HepG2 (cell line): ENCODE results near the gene NAA38. TPM values are rescaled to one million over a fixed set of nuclear protein-coding genes. Genes with fewer than 3 reads are reported as not detected.
A peak's percentile ranks its signal among the peaks of the same experiment; 100 is the strongest.

Experiments used
- ATAC-seq: fragments of 200-7000 bp; cut with Tn5 transposase; 3 replicates; pipeline ENCODE4 v1.9.1; 2020; ENCODE audit warnings: mild to moderate bottlenecking, moderate library complexity
- BruUV-seq: library from RNA; stranded (reverse); fragments of 400-500 nt; replicated peaks from 2 replicates; lab custom pipeline; 2021; lab: Mats Ljungman, UMichigan
- CTCF ChIA-PET: fragments of 300-600 bp; formaldehyde crosslinking; extraction: SDS; loops from one replicate; lab custom pipeline; 2021; ENCODE audit warnings: low total read pairs, inconsistent platforms, low intra/inter-chr PET ratio; lab: Yijun Ruan, JAX
- POLR2A ChIA-PET: fragments of 350-600 bp; sonication (Branson Sonifier 250); formaldehyde crosslinking; loops from one replicate; lab custom pipeline; 2020; ENCODE audit warnings: antibody characterized with exemption, inconsistent platforms; lab: Yijun Ruan, JAX
- DNase-seq: peaks from one replicate; pipeline ENCODE4 v3.0.0-alpha.2; 2015; ENCODE audit warnings: low spot score
- FAIRE-seq: peaks from 3 replicates; lab custom pipeline; 2011; peaks lifted over from hg19 to GRCh38; lab: Jason Lieb, UNC
- H2AFZ ChIP-seq: one replicate; pipeline ENCODE4 v1.6.1; 2011; ENCODE audit warnings: low read length, inconsistent platforms
- H3K27ac ChIP-seq: fragments of 300-600 bp; 3 replicates; pipeline ENCODE4 v1.8.0; 2011; ENCODE audit warnings: mixed run types, mild to moderate bottlenecking, mixed read lengths, low read length, inconsistent platforms; ENCODE audit not compliant: insufficient read depth; ENCODE audit errors: extremely low read length
- H3K27me3 ChIP-seq, 2 experiments: fragments of 200-600 bp in 1 of 2; 2 replicates in 1 of 2; 3 replicates in 1 of 2; pipeline versions ENCODE4 v1.6.0 to v1.8.0; 2011; ENCODE audit warnings: low read length in 2 of 2, mild to moderate bottlenecking in 2 of 2, moderate library complexity in 2 of 2, inconsistent platforms in 1 of 2; ENCODE audit not compliant: insufficient read depth in 2 of 2, control insufficient read depth in 1 of 2
- H3K36me3 ChIP-seq, 2 experiments: fragments of 200-600 bp in 1 of 2; replicated peaks in 1 of 2; 2 replicates in 1 of 2; 3 replicates in 1 of 2; pipeline versions ENCODE4 v1.5.1 to v1.8.0; 2011; ENCODE audit warnings: low read length in 2 of 2, inconsistent platforms in 1 of 2; ENCODE audit not compliant: insufficient read depth in 2 of 2, control insufficient read depth in 1 of 2
- H3K4me1 ChIP-seq: 2 replicates; pipeline ENCODE4 v1.5.1; 2012; ENCODE audit warnings: low read length, inconsistent platforms; ENCODE audit not compliant: insufficient read depth
- H3K4me2 ChIP-seq: 2 replicates; pipeline ENCODE4 v1.6.0; 2011; ENCODE audit warnings: low read depth, low read length, inconsistent platforms
- H3K4me3 ChIP-seq, 3 experiments: fragments of 200-600 bp in 1 of 3; sonication (generic), shearing (Covaris generic) in 1 of 3; replicated peaks in 1 of 3; 2 replicates each; pipeline ENCODE4 v1.5.1; 2011 to 2016; ENCODE audit warnings: low read length in 3 of 3, inconsistent platforms in 2 of 3, low read depth in 2 of 3, mild to moderate bottlenecking in 2 of 3, control low read depth in 1 of 3, mixed read lengths in 1 of 3; ENCODE audit not compliant: insufficient read depth in 1 of 3
- H3K79me2 ChIP-seq: one replicate; pipeline ENCODE4 v1.6.1; 2011; ENCODE audit warnings: low read length, inconsistent platforms; ENCODE audit not compliant: insufficient read depth
- H3K9ac ChIP-seq: 2 replicates; pipeline ENCODE4 v1.6.0; 2011; ENCODE audit warnings: mild to moderate bottlenecking, low read depth, low read length, inconsistent platforms; ENCODE audit not compliant: insufficient read depth
- H3K9me3 ChIP-seq: 2 replicates; pipeline ENCODE4 v1.5.1; 2012; ENCODE audit warnings: mild to moderate bottlenecking, low read length
- H4K20me1 ChIP-seq: 2 replicates; pipeline ENCODE4 v1.6.0; 2011; ENCODE audit warnings: inconsistent platforms, mild to moderate bottlenecking, low read length, moderate library complexity; ENCODE audit not compliant: insufficient read depth
- ARNT ChIP-seq: fragments of 450-650 bp; IDR thresholded peaks from 2 replicates; pipeline ENCODE4 v1.6.1; 2017
- BRD4 ChIP-seq: sonication (generic); formaldehyde crosslinking; IDR thresholded peaks from 2 replicates; pipeline ENCODE4 v1.4.0; 2020; ENCODE audit warnings: missing genetic modification reagents
- CC2D1A ChIP-seq: sonication (generic); formaldehyde crosslinking; IDR thresholded peaks from 2 replicates; pipeline ENCODE4 v1.8.1; 2023; ENCODE audit warnings: mild to moderate bottlenecking, missing genetic modification reagents
- CTCF ChIP-seq: sonication (generic); formaldehyde crosslinking; IDR thresholded peaks from 2 replicates; pipeline ENCODE4 v1.5.0; 2020; ENCODE audit warnings: mild to moderate bottlenecking, missing genetic modification reagents, moderate library complexity
- DZIP1 ChIP-seq: sonication (generic); formaldehyde crosslinking; IDR thresholded peaks from 2 replicates; pipeline ENCODE4 v1.5.0; 2020; ENCODE audit warnings: mild to moderate bottlenecking, missing genetic modification reagents
- ELF1 ChIP-seq: sonication (generic); formaldehyde crosslinking; IDR thresholded peaks from 2 replicates; pipeline ENCODE4 v1.4.0; 2020; ENCODE audit warnings: missing genetic modification reagents
- HNRNPK ChIP-seq: fragments of 200-400 bp; formaldehyde crosslinking; IDR thresholded peaks from 2 replicates; pipeline ENCODE4 v1.6.1; 2018; ENCODE audit warnings: low read length, low read depth, moderate library complexity, mild to moderate bottlenecking; ENCODE audit not compliant: poor library complexity, severe bottlenecking
- HNRNPL ChIP-seq: fragments of 200-400 bp; formaldehyde crosslinking; IDR thresholded peaks from 2 replicates; pipeline ENCODE4 v1.6.1; 2017; ENCODE audit warnings: mild to moderate bottlenecking, low read depth, low read length
- KDM2A ChIP-seq: sonication (generic); formaldehyde crosslinking; IDR thresholded peaks from 2 replicates; pipeline ENCODE4 v1.4.0; 2020; ENCODE audit warnings: low read depth, missing genetic modification reagents, borderline replicate concordance
- MXI1 ChIP-seq: IDR thresholded peaks from 3 replicates; pipeline ENCODE4 v1.6.1; 2012; ENCODE audit warnings: low read depth, low read length, inconsistent platforms, borderline replicate concordance
- NR3C1 ChIP-seq: sonication (generic); formaldehyde crosslinking; IDR thresholded peaks from 2 replicates; pipeline ENCODE4 v1.4.0; 2020; ENCODE audit warnings: missing genetic modification reagents
- SALL1 ChIP-seq: sonication (generic); formaldehyde crosslinking; IDR thresholded peaks from 2 replicates; pipeline ENCODE4 v1.8.0; 2022; ENCODE audit warnings: mild to moderate bottlenecking, missing genetic modification reagents
- SPEN ChIP-seq: sonication (generic); formaldehyde crosslinking; IDR thresholded peaks from 2 replicates; pipeline ENCODE4 v1.5.1; 2020; ENCODE audit warnings: low read depth, mild to moderate bottlenecking, missing genetic modification reagents
- STAT5B ChIP-seq: sonication (generic); formaldehyde crosslinking; IDR thresholded peaks from 2 replicates; pipeline ENCODE4 v1.4.0; 2020; ENCODE audit warnings: missing genetic modification reagents
- THAP11 ChIP-seq: IDR thresholded peaks from 2 replicates; pipeline ENCODE4 v1.6.1; 2016; ENCODE audit warnings: missing biosample characterization, missing genetic modification reagents
- THAP8 ChIP-seq: sonication (generic); formaldehyde crosslinking; IDR thresholded peaks from 2 replicates; pipeline ENCODE4 v1.5.1; 2020; ENCODE audit warnings: missing genetic modification reagents, mild to moderate bottlenecking, borderline replicate concordance
- ZFY ChIP-seq: sonication (generic); formaldehyde crosslinking; IDR thresholded peaks from 2 replicates; pipeline ENCODE4 v1.4.0; 2020; ENCODE audit warnings: missing genetic modification reagents
- ZNF530 ChIP-seq: sonication (generic); formaldehyde crosslinking; IDR thresholded peaks from 2 replicates; pipeline ENCODE4 v1.5.0; 2020; ENCODE audit warnings: low read depth, mild to moderate bottlenecking, missing genetic modification reagents
- ZNF883 ChIP-seq: sonication (generic); formaldehyde crosslinking; IDR thresholded peaks from 2 replicates; pipeline ENCODE4 v1.5.1; 2020; ENCODE audit warnings: mild to moderate bottlenecking, missing genetic modification reagents; ENCODE audit errors: not compliant biosample characterization
- WGBS: methylation state at CpG from one replicate; pipeline ENCODE4 v1.1.6; 2017; ENCODE audit warnings: low lambda C conversion rate; 5-methylcytosine and 5-hydroxymethylcytosine counted together
- in situ Hi-C: cut with HindIII; loops from 2 replicates; pipeline ENCODE4 v1.10.0; 2017; ENCODE audit warnings: low pct_unique_long_range_greater_than_20kb; ENCODE audit not compliant: extremely low pct_ligation_motif_present
- intact Hi-C: fragments of 100-400 bp; cut with micrococcal nuclease; formaldehyde crosslinking; loops from one replicate; pipeline ENCODE4 v1.10.0; 2022; ENCODE audit not compliant: unreplicated experiment
- polyA plus RNA-seq, 8 experiments: library from polyadenylated mRNA; depleted of rRNA in 3 of 8; stranded (reverse) in 7 of 8; unstranded in 1 of 8; fragments of >200 nt; fragmentation: Illumina TruSeq in 4 of 8; extraction: Trizol in 4 of 8; gene quantifications; 2 replicates each; pipeline versions ENCODE4 v1.2.1 to v1.2.3, GENCODE V29; 2011 to 2016; ENCODE audit warnings: low read depth in 4 of 8, missing spikeins in 1 of 8, mixed read lengths in 1 of 8; ENCODE audit not compliant: insufficient read depth in 1 of 8
- total RNA-seq, 5 experiments: library from RNA; depleted of rRNA; stranded (reverse); fragments of >200 nt; fragmentation: Illumina TruSeq; extraction: Trizol; gene quantifications; 2 replicates each; pipeline ENCODE4 v1.2.3, GENCODE V29; 2016; ENCODE audit warnings: low read depth in 1 of 5

The NAA38 gene
- total and polyA plus RNA-seq, 2 of the 13 experiments (the other 11 are each of a cell fraction or from before 2014, with no cell fraction given): 46.9 to 91.6 TPM

GRCh38 chr17:7885367-7886226 is 28.2 kb upstream of the NAA38 start:
- FAIRE-seq (no peak), DNase-seq (no peak), ATAC-seq (peak; percentile 23; the same call in 2 of the 3 replicates)
- POLR2A ChIA-PET: interaction anchor here (0.6 to 1.7 kb wide), 5 partner anchors 18 to 413 kb away, joined by 3 to 6 read pairs (median 3); partner anchors contain the start of genes KDM6B and NAA38
- H3K4me1 ChIP-seq: peaks cover 50% of the 10 kb centered on the region
- H3K27ac ChIP-seq: peak overlapping the region; percentile 39
- peak overlapping the region; percentile 45 to 76 (median 68) for H3K4me3 ChIP-seq
- no peaks in the 10 kb centered on the region for H3K79me2 ChIP-seq
- no TSS peak for BruUV-seq
- H3K9ac ChIP-seq: peak overlapping the region; percentile 55
- 0% methylated on average over 12 of the region's 64 CpGs for WGBS
- no peaks in the 10 kb centered on the region for H4K20me1 ChIP-seq
- in situ Hi-C loops: no loop called here
- CTCF ChIA-PET: no interaction called here
- no peaks in the 10 kb centered on the region for H3K9me3 ChIP-seq
- H3K36me3 ChIP-seq: no peaks in the 10 kb centered on the region
- H3K27me3 ChIP-seq: peaks cover 1 to 22% of the 10 kb centered on the region in 2 experiments; a peak in 2 of 5 replicates
- intact Hi-C loops: loop anchor here (1.0 kb wide), 1 partner anchor 22 kb away; no protein-coding TSS in a partner anchor
- H3K4me2 ChIP-seq: peak overlapping the region; percentile 92
- no peak overlapping the region for H2AFZ ChIP-seq
- no peak for TF ChIP-seq DZIP1 (CRISPR knock-in tag)
- no peak for TF ChIP-seq ARNT
- TF ChIP-seq CC2D1A (CRISPR knock-in tag): no peak
- no peak for TF ChIP-seq ELF1 (CRISPR knock-in tag)
- TF ChIP-seq KDM2A (CRISPR knock-in tag): no peak; the same call in 1 of the 2 replicates
- 0 out of 2 replicates have a peak, but pooled peaks have one; percentile 45 for TF ChIP-seq BRD4 (CRISPR knock-in tag)
- TF ChIP-seq NR3C1 (CRISPR knock-in tag): no peak
- no peak for TF ChIP-seq MXI1
- peak; percentile 7; the same call in 1 of the 2 replicates for TF ChIP-seq CTCF (CRISPR knock-in tag)
- peak; percentile 17; the same call in 1 of the 2 replicates for TF ChIP-seq SALL1 (CRISPR knock-in tag)
- TF ChIP-seq HNRNPL: 0 out of 2 replicates have a peak, but pooled peaks have one; percentile 31
- TF ChIP-seq ZFY (CRISPR knock-in tag): 0 out of 2 replicates have a peak, but pooled peaks have one; percentile 30
- TF ChIP-seq THAP11 (CRISPR knock-in tag): no peak
- no peak for TF ChIP-seq SPEN (CRISPR knock-in tag)
- TF ChIP-seq ZNF530: 0 out of 2 replicates have a peak, but pooled peaks have one; percentile 45
- no peak for TF ChIP-seq HNRNPK
- TF ChIP-seq ZNF883 (CRISPR knock-in tag): no peak
- TF ChIP-seq THAP8: no peak
- TF ChIP-seq STAT5B (CRISPR knock-in tag): no peak
